A549 (cell line): ENCODE data around the gene NCOA7. TPM values are rescaled to one million over a fixed set of nuclear protein-coding genes. Genes with fewer than 3 reads are reported as not detected.

Source experiments
- ATAC-seq, 2 experiments: fragments of 200-7000 bp in 1 of 2; fragments of >200 bp in 1 of 2; cut with Nextera tagmentation in 1 of 2; cut with Tn5 transposase in 1 of 2; 3 replicates each; pipeline versions ENCODE4 v1.8.0 to v1.9.1; 2018 to 2020; ENCODE audit warnings: mild to moderate bottlenecking in 1 of 2, moderate library complexity in 1 of 2
- CTCF ChIA-PET: fragments of 300-600 bp; sonication (Branson Sonifier 250); formaldehyde crosslinking; extraction: SDS; loops from one replicate; lab custom pipeline; 2021; ENCODE audit warnings: antibody characterized with exemption, inconsistent platforms; lab: Yijun Ruan, JAX
- POLR2A ChIA-PET: fragments of 350-600 bp; formaldehyde crosslinking; extraction: SDS; loops from one replicate; lab custom pipeline; 2021; ENCODE audit warnings: antibody characterized with exemption, inconsistent platforms; lab: Yijun Ruan, JAX
- DNase-seq, 2 experiments: peaks; one replicate each; pipeline versions ENCODE4 v3.0.0 to v3.0.0-alpha.2; 2011 to 2016; ENCODE audit warnings: low read depth in 1 of 2, low spot score in 1 of 2
- FAIRE-seq: peaks from 2 replicates; lab custom pipeline; 2011; peaks lifted over from hg19 to GRCh38; lab: Jason Lieb, UNC
- H3K27ac ChIP-seq, 2 experiments: fragments of >200 bp; sonication (Bioruptor Twin); formaldehyde crosslinking; 3 replicates each; pipeline ENCODE4 v1.5.1; 2016 to 2017
- H3K4me1 ChIP-seq: fragments of >200 bp; sonication (Bioruptor Twin); formaldehyde crosslinking; 3 replicates; pipeline ENCODE4 v1.6.1; 2016
- H3K4me2 ChIP-seq: fragments of >200 bp; sonication (Bioruptor Twin); formaldehyde crosslinking; 3 replicates; pipeline ENCODE4 v1.6.1; 2016
- H3K4me3 ChIP-seq: fragments of >200 bp; sonication (Bioruptor Twin); formaldehyde crosslinking; 3 replicates; pipeline ENCODE4 v1.5.1; 2016
- H3K9me3 ChIP-seq: fragments of >200 bp; sonication (Bioruptor Twin); formaldehyde crosslinking; 3 replicates; pipeline ENCODE4 v1.6.1; 2016
- BHLHE40 ChIP-seq: IDR thresholded peaks from 2 replicates; pipeline ENCODE4 v1.6.1; 2012; ENCODE audit warnings: low read depth, low read length, inconsistent platforms
- CBX2 ChIP-seq: fragments of 200-600 bp; sonication (generic); IDR thresholded peaks from 2 replicates; pipeline ENCODE4 v1.6.1; 2016; ENCODE audit warnings: low read depth, mild to moderate bottlenecking, borderline replicate concordance
- CBX8 ChIP-seq: fragments of 200-600 bp; sonication (generic); IDR thresholded peaks from 2 replicates; pipeline ENCODE4 v1.6.1; 2016
- CEBPB ChIP-seq, 2 experiments: fragments of >200 bp in 1 of 2; sonication (Bioruptor Twin) in 1 of 2; formaldehyde crosslinking in 1 of 2; IDR thresholded peaks; 2 replicates each; pipeline ENCODE4 v1.6.1; 2012 to 2016
- CHD4 ChIP-seq: fragments of 200-600 bp; sonication (generic); IDR thresholded peaks from 2 replicates; pipeline ENCODE4 v1.6.1; 2016; ENCODE audit warnings: antibody characterized with exemption, mild to moderate bottlenecking, borderline replicate concordance
- EHF ChIP-seq: fragments of 250-450 bp; sonication (Bioruptor Pico); IDR thresholded peaks from 2 replicates; pipeline ENCODE4 v1.5.0; 2020; ENCODE audit warnings: mild to moderate bottlenecking
- EHMT2 ChIP-seq: fragments of 200-600 bp; sonication (generic); IDR thresholded peaks from 2 replicates; pipeline ENCODE4 v1.6.1; 2016; ENCODE audit warnings: antibody characterized with exemption, low read depth, mild to moderate bottlenecking, moderate library complexity
- ESRRA ChIP-seq: fragments of 150-350 bp; IDR thresholded peaks from 2 replicates; pipeline ENCODE4 v1.6.1; 2014; ENCODE audit warnings: mild to moderate bottlenecking, low read length, borderline replicate concordance
- FOSB ChIP-seq: fragments of 250-450 bp; sonication (Bioruptor Pico); IDR thresholded peaks from 2 replicates; pipeline ENCODE4 v1.5.0; 2020; ENCODE audit warnings: mild to moderate bottlenecking, moderate library complexity
- FOSL2 ChIP-seq, 2 experiments: fragments of 450-650 bp in 1 of 2; fragments of >200 bp in 1 of 2; sonication (Bioruptor Twin) in 1 of 2; formaldehyde crosslinking; IDR thresholded peaks; 2 replicates each; pipeline versions ENCODE4 v1.5.0 to v1.6.1; 2016 to 2020; ENCODE audit warnings: mild to moderate bottlenecking in 1 of 2, moderate library complexity in 1 of 2
- FOXS1 ChIP-seq: fragments of 250-450 bp; sonication (Bioruptor Pico); IDR thresholded peaks from 2 replicates; pipeline ENCODE4 v1.5.0; 2020; ENCODE audit warnings: mild to moderate bottlenecking, moderate library complexity
- GATA3 ChIP-seq: IDR thresholded peaks from 2 replicates; pipeline ENCODE4 v1.6.1; 2012; ENCODE audit warnings: borderline replicate concordance
- HDAC2 ChIP-seq: fragments of 200-600 bp; sonication (generic); IDR thresholded peaks from 2 replicates; pipeline ENCODE4 v1.6.1; 2016
- HEYL ChIP-seq: fragments of 250-450 bp; sonication (Bioruptor Pico); IDR thresholded peaks from 2 replicates; pipeline ENCODE4 v1.8.0; 2021; ENCODE audit warnings: mild to moderate bottlenecking, moderate library complexity
- HOXA7 ChIP-seq: fragments of 250-450 bp; sonication (Bioruptor Pico); IDR thresholded peaks from 2 replicates; pipeline ENCODE4 v1.5.0; 2020; ENCODE audit warnings: mild to moderate bottlenecking, moderate library complexity
- HOXB13 ChIP-seq: fragments of 250-450 bp; sonication (Bioruptor Pico); IDR thresholded peaks from 2 replicates; pipeline ENCODE4 v1.5.0; 2020; ENCODE audit warnings: low read depth, mild to moderate bottlenecking, moderate library complexity
- JUN ChIP-seq, 2 experiments: fragments of >200 bp; sonication (Bioruptor Twin); formaldehyde crosslinking; IDR thresholded peaks; 2 replicates in 1 of 2; 3 replicates in 1 of 2; pipeline ENCODE4 v1.6.1; 2016 to 2017
- JUNB ChIP-seq: fragments of >200 bp; sonication (Bioruptor Twin); formaldehyde crosslinking; IDR thresholded peaks from 2 replicates; pipeline ENCODE4 v1.6.1; 2016
- MAFK ChIP-seq: fragments of 450-650 bp; IDR thresholded peaks from 2 replicates; pipeline ENCODE4 v1.6.1; 2014; ENCODE audit not compliant: partially characterized antibody
- MAZ ChIP-seq: fragments of 150-350 bp; IDR thresholded peaks from 2 replicates; pipeline ENCODE4 v1.6.1; 2014; ENCODE audit warnings: antibody characterized with exemption, low read depth, low read length, borderline replicate concordance
- NFE2L2 ChIP-seq: fragments of 150-350 bp; conservative IDR thresholded peaks from 2 replicates; pipeline ENCODE4 v1.6.1; 2014; ENCODE audit warnings: low read length
- PHF8 ChIP-seq: fragments of 200-600 bp; sonication (generic); IDR thresholded peaks from 2 replicates; pipeline ENCODE4 v1.6.1; 2016; ENCODE audit warnings: low read depth, mild to moderate bottlenecking, antibody characterized with exemption, moderate library complexity, borderline replicate concordance
- POLR2A ChIP-seq: IDR thresholded peaks from 2 replicates; pipeline ENCODE4 v1.6.1; 2012; ENCODE audit warnings: mild to moderate bottlenecking, low read length
- POLR2AphosphoS2 ChIP-seq: conservative IDR thresholded peaks from 2 replicates; pipeline ENCODE4 v1.6.1; 2012; ENCODE audit warnings: low read length, improper control_type of control experiment, inconsistent platforms
- RARB ChIP-seq: fragments of 250-450 bp; sonication (Bioruptor Pico); IDR thresholded peaks from 2 replicates; pipeline ENCODE4 v1.8.0; 2021; ENCODE audit warnings: mild to moderate bottlenecking, moderate library complexity
- RFX5 ChIP-seq: fragments of 450-650 bp; IDR thresholded peaks from 2 replicates; pipeline ENCODE4 v1.7.1; 2014; ENCODE audit warnings: antibody characterized with exemption, mild to moderate bottlenecking, moderate library complexity
- TFCP2L1 ChIP-seq: fragments of 250-450 bp; sonication (Bioruptor Pico); IDR thresholded peaks from 2 replicates; pipeline ENCODE4 v1.5.0; 2021; ENCODE audit warnings: mild to moderate bottlenecking
- ZC3H11A ChIP-seq: fragments of 450-650 bp; IDR thresholded peaks from 2 replicates; pipeline ENCODE4 v1.6.1; 2014; ENCODE audit warnings: antibody characterized with exemption, mild to moderate bottlenecking
- ZSCAN20 ChIP-seq: fragments of 250-450 bp; sonication (Bioruptor Pico); IDR thresholded peaks from 2 replicates; pipeline ENCODE4 v1.8.0; 2022; ENCODE audit warnings: mild to moderate bottlenecking, moderate library complexity
- WGBS: methylation state at CpG from one replicate; pipeline ENCODE4 v1.1.6; 2017; ENCODE audit errors: missing lambda C conversion rate; 5-methylcytosine and 5-hydroxymethylcytosine counted together
- polyA plus RNA-seq, 4 experiments: library from polyadenylated mRNA; depleted of rRNA in 3 of 4; stranded (reverse); fragments of >200 nt; fragmentation: RNase III in 1 of 4; extraction: RNeasy Plus Mini Kit Qiagen cat#74134 plus additional on column Dnase treatment in 1 of 4; gene quantifications; 2 replicates in 3 of 4; 3 replicates in 1 of 4; pipeline ENCODE4 v1.2.3, GENCODE V29; 2011 to 2017
- TF ChIP-seq, protein P1 (sequence below): IDR thresholded peaks from 2 replicates; pipeline ENCODE4 v1.6.1; 2012; ENCODE audit warnings: low read depth, borderline replicate concordance
- TF ChIP-seq, protein P2 (sequence below): fragments of >200 bp; sonication (Bioruptor Twin); formaldehyde crosslinking; IDR thresholded peaks from 3 replicates; pipeline ENCODE4 v1.6.1; 2016
- TF ChIP-seq, protein P3 (sequence below): IDR thresholded peaks from 2 replicates; pipeline ENCODE4 v1.6.1; 2012
- TF ChIP-seq, protein P4 (sequence below): fragments of 200-600 bp; sonication (generic); IDR thresholded peaks from 2 replicates; pipeline ENCODE4 v1.6.1; 2016; ENCODE audit warnings: antibody characterized with exemption, mild to moderate bottlenecking, moderate library complexity
- TF ChIP-seq, protein P5 (sequence below): fragments of 250-450 bp; sonication (Bioruptor Pico); IDR thresholded peaks from 2 replicates; pipeline ENCODE4 v1.5.0; 2020; ENCODE audit warnings: low read depth, mild to moderate bottlenecking, moderate library complexity

NCOA7 gene
- polyA plus RNA-seq, 2 of the 4 experiments (the other 2 are of a cell fraction) = 66.4 to 195 TPM

DNA sequence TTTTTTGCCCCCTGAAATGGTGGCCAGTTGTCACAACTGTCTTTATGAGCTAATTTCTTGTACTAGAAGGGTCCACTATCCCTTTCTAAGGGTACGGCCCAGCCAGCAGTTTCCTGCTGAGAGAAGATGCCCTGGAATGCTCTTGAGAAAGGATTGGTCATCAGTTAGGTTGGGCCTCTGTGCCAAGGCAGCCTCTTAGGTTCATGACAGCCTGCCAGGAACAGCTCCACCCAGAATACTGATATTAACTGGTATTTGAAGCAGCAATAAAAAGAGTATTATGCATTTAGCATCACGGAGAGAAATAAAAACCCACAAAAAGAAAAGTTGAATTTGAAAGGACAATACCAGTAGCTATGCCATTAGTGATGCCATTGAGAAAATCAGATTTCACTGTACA, 156.9 kb downstream of the NCOA7 start:
- CTCF ChIA-PET = interaction anchor here (0.8 to 5.8 kb wide), 13 partner anchors 8 to 634 kb away, joined by 3 to 43 read pairs (median 4); partner anchors contain the start of gene HINT3

DNA sequence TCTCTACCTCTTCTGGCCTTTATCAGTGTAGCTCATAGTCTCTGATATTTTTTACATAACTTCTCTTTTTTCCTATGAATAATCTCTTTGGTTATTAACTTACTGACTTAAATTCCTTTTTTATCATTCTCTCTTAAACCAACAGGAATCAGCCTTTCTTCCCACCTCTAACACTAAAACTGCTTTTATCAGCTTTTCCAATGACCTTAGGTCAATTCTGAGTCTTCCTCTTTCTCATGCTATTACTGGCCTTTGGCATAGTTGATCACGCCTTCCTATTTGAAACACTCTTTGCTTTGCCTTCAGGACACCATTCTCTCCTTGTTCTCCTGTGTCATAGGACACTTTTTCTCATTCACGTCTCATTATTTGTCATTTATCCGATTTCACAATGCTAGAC, 157.7 kb downstream of the NCOA7 start:
- Histone ChIP-seq H3K9me3 (no peaks in the 10 kb centered on the region), H3K4me1 (peaks cover 84% of the 10 kb centered on the region), H3K4me3 (no peak overlapping the region), H3K27ac (peak overlapping the region; percentile 93 to 98), H3K4me2 (peak overlapping the region; percentile 68)
- DNase-seq (no peak), ATAC-seq (no peak), FAIRE-seq (no peak)
- TF ChIP-seq GATA3 (no peak), PHF8 (no peak), POLR2A (no peak), RARB (CRISPR knock-in tag) (no peak), CEBPB (IDR thresholded peaks at IDR 0.05) (peak in 1 of 2 experiments; percentile 46; a peak in 1 of 4 replicates), ZSCAN20 (CRISPR knock-in tag) (no peak), HOXA7 (CRISPR knock-in tag) (no peak), FOXS1 (no peak), ESRRA (no peak), TFCP2L1 (no peak), FOSL2 (IDR thresholded peaks at IDR 0.05) (no peak), FOSL2 (CRISPR knock-in tag; IDR thresholded peaks at IDR 0.05) (no peak; the same call in 1 of the 2 replicates), MAFK (peak; percentile 30), MAZ (no peak)
- TF ChIP-seq, protein P1, sequence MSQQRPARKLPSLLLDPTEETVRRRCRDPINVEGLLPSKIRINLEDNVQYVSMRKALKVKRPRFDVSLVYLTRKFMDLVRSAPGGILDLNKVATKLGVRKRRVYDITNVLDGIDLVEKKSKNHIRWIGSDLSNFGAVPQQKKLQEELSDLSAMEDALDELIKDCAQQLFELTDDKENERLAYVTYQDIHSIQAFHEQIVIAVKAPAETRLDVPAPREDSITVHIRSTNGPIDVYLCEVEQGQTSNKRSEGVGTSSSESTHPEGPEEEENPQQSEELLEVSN = no peak
- TF ChIP-seq, protein P2, sequence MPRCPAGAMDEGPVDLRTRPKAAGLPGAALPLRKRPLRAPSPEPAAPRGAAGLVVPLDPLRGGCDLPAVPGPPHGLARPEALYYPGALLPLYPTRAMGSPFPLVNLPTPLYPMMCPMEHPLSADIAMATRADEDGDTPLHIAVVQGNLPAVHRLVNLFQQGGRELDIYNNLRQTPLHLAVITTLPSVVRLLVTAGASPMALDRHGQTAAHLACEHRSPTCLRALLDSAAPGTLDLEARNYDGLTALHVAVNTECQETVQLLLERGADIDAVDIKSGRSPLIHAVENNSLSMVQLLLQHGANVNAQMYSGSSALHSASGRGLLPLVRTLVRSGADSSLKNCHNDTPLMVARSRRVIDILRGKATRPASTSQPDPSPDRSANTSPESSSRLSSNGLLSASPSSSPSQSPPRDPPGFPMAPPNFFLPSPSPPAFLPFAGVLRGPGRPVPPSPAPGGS = no peak
- TF ChIP-seq, protein P3, sequence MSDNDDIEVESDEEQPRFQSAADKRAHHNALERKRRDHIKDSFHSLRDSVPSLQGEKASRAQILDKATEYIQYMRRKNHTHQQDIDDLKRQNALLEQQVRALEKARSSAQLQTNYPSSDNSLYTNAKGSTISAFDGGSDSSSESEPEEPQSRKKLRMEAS = 0 out of 2 replicates have a peak, but pooled peaks have one; percentile 12
- WGBS = 43% methylated on average over 3 of the region's 3 CpGs
- ChIA-PET POLR2A (interaction anchor here (1.4 to 3.0 kb wide), 2 partner anchors 29 to 159 kb away, joined by 9 to 20 read pairs; partner anchors contain the start of gene NCOA7), CTCF (interaction anchor here (0.8 to 5.8 kb wide), 9 partner anchors 7 to 90 kb away, joined by 3 to 43 read pairs (median 4); partner anchors contain the start of gene HINT3)

More for the DNA sequence above, 156.9 kb downstream of the NCOA7 start:
- no peak overlapping the region for H3K4me3 ChIP-seq
- H3K27ac ChIP-seq = peak overlapping the region; percentile 93 to 98
- DNase-seq (peak in 1 of 2 experiments; percentile 85), ATAC-seq (peak in 1 of 2 experiments; percentile 54; a peak in 3 of 6 replicates), FAIRE-seq (no peak)
- H3K9me3 ChIP-seq = no peaks in the 10 kb centered on the region
- 5% methylated on average over 2 of the region's 2 CpGs for WGBS
- POLR2A ChIA-PET = interaction anchor here (1.0 to 3.0 kb wide), 4 partner anchors 29 to 158 kb away, joined by 4 to 20 read pairs (median 7); partner anchors contain the start of genes NCOA7 and TRMT11
- H3K4me1 ChIP-seq = peaks cover 89% of the 10 kb centered on the region
- H3K4me2 ChIP-seq = peak overlapping the region; percentile 68
- no peak for TF ChIP-seq MAFK
- no peak for TF ChIP-seq ZC3H11A
- TF ChIP-seq RFX5 = no peak
- TF ChIP-seq, protein P1 = no peak
- TF ChIP-seq JUN (IDR thresholded peaks at IDR 0.05) = peak in 1 of 2 experiments; percentile 55; a peak in 2 of 5 replicates
- TF ChIP-seq HOXB13 (CRISPR knock-in tag) = no peak
- TF ChIP-seq HDAC2 = no peak
- no peak for TF ChIP-seq HEYL (CRISPR knock-in tag)
- no peak for TF ChIP-seq CHD4
- TF ChIP-seq GATA3 = peak; percentile 53; the same call in 1 of the 2 replicates
- no peak for TF ChIP-seq CBX2
- no peak for TF ChIP-seq JUNB
- TF ChIP-seq ZSCAN20 (CRISPR knock-in tag) = peak; percentile 15; the same call in 1 of the 2 replicates
- peak; percentile 30; the same call in 1 of the 2 replicates for TF ChIP-seq EHF (CRISPR knock-in tag)
- TF ChIP-seq, protein P4, sequence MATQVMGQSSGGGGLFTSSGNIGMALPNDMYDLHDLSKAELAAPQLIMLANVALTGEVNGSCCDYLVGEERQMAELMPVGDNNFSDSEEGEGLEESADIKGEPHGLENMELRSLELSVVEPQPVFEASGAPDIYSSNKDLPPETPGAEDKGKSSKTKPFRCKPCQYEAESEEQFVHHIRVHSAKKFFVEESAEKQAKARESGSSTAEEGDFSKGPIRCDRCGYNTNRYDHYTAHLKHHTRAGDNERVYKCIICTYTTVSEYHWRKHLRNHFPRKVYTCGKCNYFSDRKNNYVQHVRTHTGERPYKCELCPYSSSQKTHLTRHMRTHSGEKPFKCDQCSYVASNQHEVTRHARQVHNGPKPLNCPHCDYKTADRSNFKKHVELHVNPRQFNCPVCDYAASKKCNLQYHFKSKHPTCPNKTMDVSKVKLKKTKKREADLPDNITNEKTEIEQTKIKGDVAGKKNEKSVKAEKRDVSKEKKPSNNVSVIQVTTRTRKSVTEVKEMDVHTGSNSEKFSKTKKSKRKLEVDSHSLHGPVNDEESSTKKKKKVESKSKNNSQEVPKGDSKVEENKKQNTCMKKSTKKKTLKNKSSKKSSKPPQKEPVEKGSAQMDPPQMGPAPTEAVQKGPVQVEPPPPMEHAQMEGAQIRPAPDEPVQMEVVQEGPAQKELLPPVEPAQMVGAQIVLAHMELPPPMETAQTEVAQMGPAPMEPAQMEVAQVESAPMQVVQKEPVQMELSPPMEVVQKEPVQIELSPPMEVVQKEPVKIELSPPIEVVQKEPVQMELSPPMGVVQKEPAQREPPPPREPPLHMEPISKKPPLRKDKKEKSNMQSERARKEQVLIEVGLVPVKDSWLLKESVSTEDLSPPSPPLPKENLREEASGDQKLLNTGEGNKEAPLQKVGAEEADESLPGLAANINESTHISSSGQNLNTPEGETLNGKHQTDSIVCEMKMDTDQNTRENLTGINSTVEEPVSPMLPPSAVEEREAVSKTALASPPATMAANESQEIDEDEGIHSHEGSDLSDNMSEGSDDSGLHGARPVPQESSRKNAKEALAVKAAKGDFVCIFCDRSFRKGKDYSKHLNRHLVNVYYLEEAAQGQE = no peak
- TF ChIP-seq BHLHE40 = no peak
- TF ChIP-seq FOSB = no peak
- TF ChIP-seq FOXS1 = no peak
- TF ChIP-seq, protein P5, sequence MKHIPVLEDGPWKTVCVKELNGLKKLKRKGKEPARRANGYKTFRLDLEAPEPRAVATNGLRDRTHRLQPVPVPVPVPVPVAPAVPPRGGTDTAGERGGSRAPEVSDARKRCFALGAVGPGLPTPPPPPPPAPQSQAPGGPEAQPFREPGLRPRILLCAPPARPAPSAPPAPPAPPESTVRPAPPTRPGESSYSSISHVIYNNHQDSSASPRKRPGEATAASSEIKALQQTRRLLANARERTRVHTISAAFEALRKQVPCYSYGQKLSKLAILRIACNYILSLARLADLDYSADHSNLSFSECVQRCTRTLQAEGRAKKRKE (CRISPR knock-in tag) = no peak
- peak in 1 of 2 experiments; percentile 56; a peak in 1 of 4 replicates for TF ChIP-seq CEBPB (IDR thresholded peaks at IDR 0.05)
- TF ChIP-seq HOXA7 (CRISPR knock-in tag) = no peak
- TF ChIP-seq, protein P3 = peak; percentile 53
- TF ChIP-seq NFE2L2 = no peak
- TF ChIP-seq POLR2AphosphoS2 = no peak
- no peak for TF ChIP-seq EHMT2
- no peak for TF ChIP-seq CBX8
- TF ChIP-seq RARB (CRISPR knock-in tag) = no peak
